OCI-LY3 (cell line): Measurements from ENCODE around the gene SUPT3H.

ENCODE experiments used
- H2AFZ ChIP-seq: fragments of 200-600, 300-600 bp; shearing (Covaris generic); 2 replicates; pipeline ENCODE4 v1.6.0; 2014; ENCODE audit warnings: antibody characterized with exemption, low read depth, low read length
- H3K27ac ChIP-seq: fragments of 200-600, 300-600 bp; sonication (generic); 2 replicates; pipeline ENCODE4 v1.5.1; 2014; ENCODE audit warnings: mild to moderate bottlenecking, low read length, moderate library complexity, mixed read lengths
- H3K27me3 ChIP-seq: fragments of 200-600, 300-600 bp; sonication (generic); 2 replicates; pipeline ENCODE4 v1.6.1; 2014; ENCODE audit warnings: low read depth, low read length, mixed read lengths
- H3K36me3 ChIP-seq: fragments of 200-600, 300-600 bp; sonication (generic); replicated peaks from 2 replicates; pipeline ENCODE3; 2014; ENCODE audit warnings: low read depth, low read length, mixed read lengths
- H3K4me1 ChIP-seq: fragments of 300-600, 200-600 bp; sonication (generic); 2 replicates; pipeline ENCODE4 v1.6.1; 2014; ENCODE audit warnings: low read length, mixed read lengths
- H3K4me2 ChIP-seq: fragments of 200-600, 300-600 bp; sonication (generic); 2 replicates; pipeline ENCODE4 v1.6.1; 2014; ENCODE audit warnings: low read length, mixed read lengths
- H3K4me3 ChIP-seq: fragments of 300-600, 200-600 bp; sonication (generic); 2 replicates; pipeline ENCODE4 v1.5.1; 2014; ENCODE audit warnings: antibody characterized with exemption, mild to moderate bottlenecking, low read length, moderate library complexity
- H3K79me2 ChIP-seq: fragments of 300-600, 200-600 bp; shearing (Covaris generic); 2 replicates; pipeline ENCODE4 v1.6.1; 2014; ENCODE audit warnings: mild to moderate bottlenecking, low read length, mixed read lengths
- H3K9ac ChIP-seq: fragments of 300-600, 200-600 bp; shearing (Covaris generic); 2 replicates; pipeline ENCODE4 v1.6.0; 2014; ENCODE audit warnings: mild to moderate bottlenecking, low read length, moderate library complexity
- H3K9me3 ChIP-seq: fragments of 200-600, 300-600 bp; shearing (Covaris generic); 2 replicates; pipeline ENCODE4 v1.6.1; 2014; ENCODE audit warnings: low read length, mixed read lengths; ENCODE audit not compliant: insufficient read depth
- H4K20me1 ChIP-seq: fragments of 200-600, 300-600 bp; sonication (generic); 2 replicates; pipeline ENCODE4 v1.6.1; 2016; ENCODE audit warnings: low read length, mixed read lengths; ENCODE audit not compliant: insufficient read depth
- EZH2phosphoT487 ChIP-seq: fragments of 200-600 bp; shearing (Covaris generic); IDR thresholded peaks from 2 replicates; pipeline ENCODE4 v1.6.1; 2018; ENCODE audit warnings: antibody characterized with exemption, mixed run types, low read depth
- TF ChIP-seq, protein P1 (sequence below): fragments of 200-600, 300-600 bp; sonication (generic); IDR thresholded peaks from 2 replicates; pipeline ENCODE4 v1.5.1; 2014; ENCODE audit warnings: antibody characterized with exemption, low read length, low read depth

SUPT3H gene

DNA sequence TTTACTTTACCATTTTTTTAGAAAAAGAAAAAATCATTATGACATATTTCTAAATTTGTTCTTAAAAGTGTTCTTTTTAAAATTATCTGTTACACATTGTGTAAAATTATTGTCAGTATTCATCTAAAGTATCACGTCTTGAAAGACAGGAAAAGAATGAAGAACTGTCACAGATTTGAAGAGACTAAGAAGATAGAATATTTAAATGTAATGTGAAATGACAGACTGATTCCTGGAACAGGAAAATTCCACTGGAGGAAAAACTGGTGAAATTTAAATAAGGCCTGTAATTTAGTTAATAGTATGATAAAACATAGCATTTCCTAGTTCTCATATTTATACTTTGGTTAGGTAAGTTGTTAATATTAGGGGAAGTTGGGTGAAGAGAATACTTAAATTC is 102.4 kb downstream of the SUPT3H start:
- Histone ChIP-seq H3K36me3 (no peaks in the 10 kb centered on the region), H2AFZ (no peak overlapping the region), H3K4me2 (no peak overlapping the region), H3K79me2 (no peaks in the 10 kb centered on the region), H3K4me3 (no peak overlapping the region), H3K4me1 (no peaks in the 10 kb centered on the region), H3K27ac (no peak overlapping the region), H3K9ac (no peak overlapping the region), H3K9me3 (no peaks in the 10 kb centered on the region), H4K20me1 (no peaks in the 10 kb centered on the region), H3K27me3 (no peaks in the 10 kb centered on the region)
- TF ChIP-seq, protein P1, sequence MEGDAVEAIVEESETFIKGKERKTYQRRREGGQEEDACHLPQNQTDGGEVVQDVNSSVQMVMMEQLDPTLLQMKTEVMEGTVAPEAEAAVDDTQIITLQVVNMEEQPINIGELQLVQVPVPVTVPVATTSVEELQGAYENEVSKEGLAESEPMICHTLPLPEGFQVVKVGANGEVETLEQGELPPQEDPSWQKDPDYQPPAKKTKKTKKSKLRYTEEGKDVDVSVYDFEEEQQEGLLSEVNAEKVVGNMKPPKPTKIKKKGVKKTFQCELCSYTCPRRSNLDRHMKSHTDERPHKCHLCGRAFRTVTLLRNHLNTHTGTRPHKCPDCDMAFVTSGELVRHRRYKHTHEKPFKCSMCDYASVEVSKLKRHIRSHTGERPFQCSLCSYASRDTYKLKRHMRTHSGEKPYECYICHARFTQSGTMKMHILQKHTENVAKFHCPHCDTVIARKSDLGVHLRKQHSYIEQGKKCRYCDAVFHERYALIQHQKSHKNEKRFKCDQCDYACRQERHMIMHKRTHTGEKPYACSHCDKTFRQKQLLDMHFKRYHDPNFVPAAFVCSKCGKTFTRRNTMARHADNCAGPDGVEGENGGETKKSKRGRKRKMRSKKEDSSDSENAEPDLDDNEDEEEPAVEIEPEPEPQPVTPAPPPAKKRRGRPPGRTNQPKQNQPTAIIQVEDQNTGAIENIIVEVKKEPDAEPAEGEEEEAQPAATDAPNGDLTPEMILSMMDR = no peak
- TF ChIP-seq EZH2phosphoT487 = no peak

DNA sequence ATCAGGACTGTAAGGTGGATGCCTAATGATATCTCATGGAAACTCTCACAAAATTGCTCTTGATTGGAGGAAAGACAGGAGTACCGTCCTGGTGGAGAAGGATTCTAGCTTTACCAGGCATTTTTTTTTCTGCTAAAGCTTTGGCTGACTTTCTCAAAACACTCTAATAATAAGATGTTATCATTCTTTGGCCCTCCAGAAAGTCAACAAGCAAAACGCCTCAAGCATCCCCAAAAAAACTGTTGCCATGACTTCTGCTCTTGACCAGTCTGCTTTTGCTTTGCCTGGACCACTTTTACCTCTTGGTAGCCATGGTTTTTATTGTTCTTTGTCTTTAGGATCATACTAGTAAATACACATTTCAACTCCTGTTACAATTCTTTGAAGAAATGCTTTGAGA is 105.1 kb downstream of the SUPT3H start:
- no peak overlapping the region for H3K9ac ChIP-seq
- H3K4me2 ChIP-seq = no peak overlapping the region
- no peak overlapping the region for H3K4me3 ChIP-seq
- H3K9me3 ChIP-seq = no peaks in the 10 kb centered on the region
- H4K20me1 ChIP-seq = no peaks in the 10 kb centered on the region
- H3K36me3 ChIP-seq = no peaks in the 10 kb centered on the region
- TF ChIP-seq EZH2phosphoT487 = no peak
- TF ChIP-seq, protein P1 = no peak
- H3K27me3 ChIP-seq = no peaks in the 10 kb centered on the region
- no peaks in the 10 kb centered on the region for H3K4me1 ChIP-seq
- H2AFZ ChIP-seq = no peak overlapping the region
- H3K79me2 ChIP-seq = no peaks in the 10 kb centered on the region
- H3K27ac ChIP-seq = no peak overlapping the region

DNA sequence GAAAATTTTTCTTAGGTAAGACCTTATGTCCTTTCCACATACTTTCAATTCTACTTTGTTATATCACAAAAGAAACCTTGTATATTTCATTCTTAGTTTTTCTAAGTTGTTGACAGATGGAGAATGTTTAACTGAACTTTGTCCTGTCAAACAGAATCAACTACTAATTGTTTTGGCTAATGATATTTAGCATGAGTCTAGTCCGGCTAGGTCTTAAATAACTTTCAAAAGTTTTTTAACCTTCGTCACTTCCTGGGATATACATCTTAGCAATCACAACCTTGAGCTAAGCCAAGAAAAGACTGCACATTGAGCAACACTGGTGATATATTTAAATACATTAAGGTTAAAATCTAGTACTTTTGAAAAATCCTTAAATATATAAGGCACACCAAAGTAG is 112.5 kb downstream of the SUPT3H start:
- H3K36me3 ChIP-seq = no peaks in the 10 kb centered on the region
- TF ChIP-seq, protein P1 = no peak
- no peak for TF ChIP-seq EZH2phosphoT487
- H3K4me1 ChIP-seq = no peaks in the 10 kb centered on the region
- no peak overlapping the region for H3K4me3 ChIP-seq
- no peak overlapping the region for H2AFZ ChIP-seq
- H4K20me1 ChIP-seq = no peaks in the 10 kb centered on the region
- no peaks in the 10 kb centered on the region for H3K79me2 ChIP-seq
- no peak overlapping the region for H3K4me2 ChIP-seq
- no peak overlapping the region for H3K9ac ChIP-seq
- H3K9me3 ChIP-seq = no peaks in the 10 kb centered on the region
- H3K27me3 ChIP-seq = no peaks in the 10 kb centered on the region
- H3K27ac ChIP-seq = no peak overlapping the region

DNA sequence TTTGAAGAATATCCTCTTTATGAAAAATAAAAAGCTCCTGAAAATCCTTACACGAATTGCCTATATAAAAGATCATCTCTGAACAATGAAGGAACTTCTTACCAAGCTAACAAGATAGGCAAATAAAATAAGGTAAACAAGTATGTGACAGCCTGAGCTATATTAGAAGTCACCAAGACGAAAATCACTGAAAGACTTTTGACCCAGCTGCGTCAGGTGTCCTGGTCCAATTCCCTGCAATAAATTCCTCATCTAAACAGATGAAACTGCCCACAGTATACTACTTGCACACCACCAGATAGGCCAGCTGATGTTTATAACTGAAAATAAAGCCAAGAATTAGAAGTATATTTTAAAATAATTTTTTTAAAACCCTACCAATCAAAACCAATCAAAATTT is 117.0 kb downstream of the SUPT3H start:
- Histone ChIP-seq H3K4me1 (no peaks in the 10 kb centered on the region), H2AFZ (no peak overlapping the region), H3K27ac (no peak overlapping the region), H3K27me3 (no peaks in the 10 kb centered on the region), H3K4me3 (no peak overlapping the region), H3K9ac (no peak overlapping the region), H3K9me3 (no peaks in the 10 kb centered on the region), H3K4me2 (no peak overlapping the region), H4K20me1 (no peaks in the 10 kb centered on the region), H3K79me2 (no peaks in the 10 kb centered on the region), H3K36me3 (no peaks in the 10 kb centered on the region)
- no peak for TF ChIP-seq EZH2phosphoT487
- TF ChIP-seq, protein P1 = no peak
